T-helper 2 cell treated with Interferon-gamma antibody and Interleukin-4, amounts not matched to agents 5 μg/mL and 100 μg/mL, for 36 hours (primary cell): ENCODE results near the gene CALM1.

ENCODE experiments used
- DNase-seq: peaks from one replicate; pipeline ENCODE4 v3.0.0; 2021; ENCODE audit warnings: low spot score
- H3K27ac Mint-ChIP-seq: one replicate; pipeline ENCODE4 v1.8.0; 2021; ENCODE audit warnings: mild to moderate bottlenecking, mixed read lengths
- H3K27me3 Mint-ChIP-seq: one replicate; pipeline ENCODE4 v1.8.0; 2021; ENCODE audit warnings: low read depth, mixed read lengths
- H3K36me3 Mint-ChIP-seq: one replicate; pipeline ENCODE4 v1.8.0; 2021; ENCODE audit warnings: low read depth, mixed read lengths
- H3K4me1 Mint-ChIP-seq: one replicate; pipeline ENCODE4 v1.8.0; 2021; ENCODE audit warnings: low read depth, mixed read lengths
- H3K4me3 Mint-ChIP-seq: one replicate; pipeline ENCODE4 v1.8.0; 2022; ENCODE audit warnings: mild to moderate bottlenecking, moderate library complexity, mixed read lengths
- H3K9me3 Mint-ChIP-seq: one replicate; pipeline ENCODE4 v1.8.0; 2021; ENCODE audit warnings: mixed read lengths

The CALM1 gene

DNA sequence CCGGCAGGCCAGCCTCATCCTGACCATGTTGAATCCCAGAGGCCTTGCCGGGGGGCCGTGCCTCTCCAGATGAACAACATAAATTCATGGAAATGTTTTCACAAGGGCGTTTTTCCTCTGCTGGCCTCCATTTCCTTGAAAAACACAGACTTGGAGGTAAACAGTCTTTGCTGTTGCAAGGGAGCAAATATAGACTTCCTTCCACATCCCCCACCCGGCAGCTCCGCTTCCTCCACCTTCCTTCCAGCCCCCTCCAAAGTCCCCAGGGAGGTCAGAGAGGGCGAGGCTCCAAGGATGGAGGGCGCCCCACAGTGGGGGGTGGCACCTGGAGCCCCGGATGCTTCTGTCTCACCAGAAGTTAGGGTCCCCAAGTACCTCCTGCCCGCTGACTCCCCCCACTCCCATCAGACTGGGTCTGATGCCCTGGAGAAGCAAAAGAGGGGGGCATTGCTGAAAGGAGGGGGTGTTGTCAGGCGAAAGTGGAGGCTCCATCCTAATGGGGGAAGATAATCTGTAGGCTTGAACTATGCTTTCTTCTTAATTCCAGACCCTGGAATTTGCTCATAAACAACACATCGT, 31.1 kb downstream of the CALM1 start:
- Mint-ChIP-seq H3K4me3 (no peak overlapping the region), H3K9me3 (no peaks in the 10 kb centered on the region), H3K36me3 (no peaks in the 10 kb centered on the region), H3K4me1 (no peaks in the 10 kb centered on the region), H3K27ac (no peak overlapping the region), H3K27me3 (no peaks in the 10 kb centered on the region)
- no peak for DNase-seq

DNA sequence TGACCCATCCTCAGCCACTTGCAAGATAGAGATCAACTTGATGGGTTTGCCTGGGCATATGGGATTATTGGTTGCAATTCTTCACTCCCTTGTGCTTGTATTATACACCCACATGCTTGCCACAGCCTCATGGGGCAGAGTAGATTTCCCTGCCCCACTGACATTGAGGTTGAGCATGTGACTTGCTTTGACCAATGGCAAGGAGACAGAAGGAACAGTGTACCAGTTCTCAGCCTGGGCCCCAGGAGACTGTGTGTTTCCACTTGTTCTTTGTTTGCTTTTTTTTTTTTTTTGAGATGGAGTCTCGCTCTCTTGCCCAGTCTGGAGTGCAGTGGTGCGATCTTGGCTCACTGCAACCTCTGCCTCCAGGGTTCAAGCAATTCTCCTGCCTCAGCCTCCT, 31.8 kb downstream of the CALM1 start:
- no peak for DNase-seq
- H3K9me3 Mint-ChIP-seq: no peaks in the 10 kb centered on the region
- H3K4me1 Mint-ChIP-seq: no peaks in the 10 kb centered on the region
- no peaks in the 10 kb centered on the region for H3K36me3 Mint-ChIP-seq
- no peaks in the 10 kb centered on the region for H3K27me3 Mint-ChIP-seq
- H3K4me3 Mint-ChIP-seq: no peak overlapping the region
- H3K27ac Mint-ChIP-seq: no peak overlapping the region

DNA sequence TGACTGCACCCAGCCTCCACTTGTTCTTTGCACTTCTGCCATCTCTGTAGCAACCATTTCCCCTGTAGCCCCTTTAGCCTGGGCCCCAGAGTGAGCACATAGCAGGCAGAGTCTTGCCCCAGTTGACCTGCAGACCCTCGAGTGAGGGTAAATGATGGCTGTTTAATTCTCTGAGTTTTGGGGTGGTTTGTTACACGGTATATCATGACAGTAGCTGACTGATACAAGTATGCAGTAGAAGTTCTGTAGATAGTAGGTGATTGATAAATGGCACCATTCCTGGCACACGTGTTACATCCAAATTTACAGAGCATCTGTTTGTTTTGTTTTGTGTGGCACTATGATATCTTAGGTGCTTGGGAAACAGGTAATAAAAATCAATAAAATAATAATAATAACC, 32.4 kb downstream of the CALM1 start:
- Mint-ChIP-seq H3K4me3 (no peak overlapping the region), H3K27ac (no peak overlapping the region), H3K36me3 (no peaks in the 10 kb centered on the region), H3K27me3 (no peaks in the 10 kb centered on the region), H3K9me3 (no peaks in the 10 kb centered on the region), H3K4me1 (no peaks in the 10 kb centered on the region)
- DNase-seq: no peak

DNA sequence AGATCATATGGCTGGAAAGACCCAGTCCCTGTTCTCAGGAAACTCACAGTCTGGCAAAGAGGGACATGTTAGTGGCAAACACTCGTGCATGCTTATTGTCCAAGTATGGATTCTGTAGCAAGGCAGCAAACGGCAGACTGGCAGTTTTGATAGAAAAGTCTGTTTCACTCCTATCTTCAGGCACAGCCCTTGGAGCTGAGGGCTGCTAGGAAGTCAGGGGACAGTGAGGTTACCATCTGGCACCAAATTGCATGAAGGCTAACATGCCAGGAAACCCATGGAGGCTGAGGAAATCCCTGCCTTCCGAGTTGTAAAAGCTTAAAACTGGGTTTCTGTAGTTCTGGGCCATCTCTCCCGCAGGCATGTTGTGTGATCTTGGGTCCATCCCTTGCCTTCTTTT, 32.9 kb downstream of the CALM1 start:
- Mint-ChIP-seq H3K4me3 (no peak overlapping the region), H3K36me3 (no peaks in the 10 kb centered on the region), H3K27me3 (no peaks in the 10 kb centered on the region), H3K9me3 (no peaks in the 10 kb centered on the region), H3K27ac (no peak overlapping the region), H3K4me1 (no peaks in the 10 kb centered on the region)
- DNase-seq: no peak

DNA sequence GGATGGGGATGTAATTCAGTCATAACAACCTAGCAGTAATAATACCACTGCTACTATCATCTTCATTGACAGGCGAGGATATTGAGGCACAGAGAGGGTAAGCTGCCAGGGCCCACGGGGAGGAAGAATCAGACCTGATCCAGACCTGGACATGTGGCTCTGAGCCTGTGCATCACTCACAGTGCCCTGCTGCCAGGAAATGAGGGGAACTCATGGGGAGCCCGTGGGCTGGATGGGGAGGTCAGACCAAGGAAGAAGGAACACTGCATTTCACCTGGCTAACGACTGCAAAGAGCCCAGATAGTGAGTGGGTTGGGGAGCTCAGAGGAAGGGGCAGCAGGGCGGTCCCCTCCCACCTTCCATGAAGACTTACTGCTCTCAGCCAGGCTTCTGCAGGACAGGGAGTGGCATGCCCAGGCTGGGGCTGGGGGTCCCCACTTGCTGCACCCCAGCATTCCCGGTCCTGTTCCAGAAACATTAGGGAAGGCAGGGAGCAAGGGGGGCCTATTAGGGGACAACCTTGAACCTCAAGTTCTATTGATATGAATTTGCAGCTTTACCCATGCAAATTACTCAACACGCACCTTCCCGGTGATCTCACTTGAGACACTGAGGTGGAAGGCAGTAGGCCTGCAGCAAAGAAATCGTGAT, 37.7 kb downstream of the CALM1 start:
- Mint-ChIP-seq H3K36me3 (no peaks in the 10 kb centered on the region), H3K4me1 (no peaks in the 10 kb centered on the region), H3K9me3 (no peaks in the 10 kb centered on the region), H3K4me3 (no peak overlapping the region), H3K27ac (no peak overlapping the region), H3K27me3 (no peaks in the 10 kb centered on the region)
- no peak for DNase-seq

DNA sequence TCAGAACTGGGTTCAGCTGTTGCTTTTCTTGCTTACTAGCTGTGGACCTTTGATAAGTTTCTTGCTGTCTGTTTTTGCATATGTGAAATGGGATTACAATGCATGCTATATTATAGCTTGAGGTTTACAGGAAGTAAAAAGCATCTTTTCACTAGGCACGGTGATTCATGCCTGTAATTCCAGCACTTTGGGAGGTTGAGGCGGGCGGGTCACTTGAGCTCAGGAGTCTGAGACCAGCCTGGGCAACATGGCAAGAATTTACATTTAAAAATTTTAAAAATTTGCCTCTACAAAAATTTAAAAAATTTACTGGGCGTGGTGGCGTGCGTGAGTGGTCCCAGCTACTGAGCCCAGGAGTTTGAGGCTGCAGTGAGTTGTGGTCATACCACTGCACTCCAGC, 42.0 kb downstream of the CALM1 start:
- no peaks in the 10 kb centered on the region for H3K4me1 Mint-ChIP-seq
- no peaks in the 10 kb centered on the region for H3K9me3 Mint-ChIP-seq
- H3K36me3 Mint-ChIP-seq: no peaks in the 10 kb centered on the region

DNA sequence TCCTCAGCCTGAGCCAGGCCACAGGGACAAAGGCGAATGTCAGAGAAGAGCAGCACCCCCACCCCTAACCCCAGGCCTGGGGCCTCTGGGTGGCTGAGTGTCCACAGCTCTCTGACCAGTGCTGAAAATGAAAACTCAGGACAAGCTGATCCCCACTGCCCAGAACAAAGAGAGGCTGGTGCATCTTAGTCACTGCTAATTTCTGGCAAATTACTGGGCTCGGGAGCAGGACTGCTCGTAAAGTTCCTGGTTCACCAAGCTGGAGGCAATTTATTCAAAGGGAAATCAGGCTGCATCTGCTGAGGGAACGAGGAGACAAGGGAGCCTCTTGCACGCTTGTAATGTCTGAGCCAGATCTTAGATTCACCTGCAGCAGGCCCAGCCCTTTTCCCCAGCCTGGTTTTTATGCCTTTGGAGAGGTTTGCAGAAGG, 43.2 kb downstream of the CALM1 start:
- no peaks in the 10 kb centered on the region for H3K36me3 Mint-ChIP-seq
- peaks cover 3% of the 10 kb centered on the region for H3K27me3 Mint-ChIP-seq
- no peak overlapping the region for H3K27ac Mint-ChIP-seq
- no peaks in the 10 kb centered on the region for H3K9me3 Mint-ChIP-seq
- no peak for DNase-seq
- H3K4me3 Mint-ChIP-seq: no peak overlapping the region
- H3K4me1 Mint-ChIP-seq: no peaks in the 10 kb centered on the region

More for the DNA sequence above, 42.0 kb downstream of the CALM1 start:
- no peak for DNase-seq
- Mint-ChIP-seq H3K27ac (no peak overlapping the region), H3K4me3 (no peak overlapping the region), H3K27me3 (peaks cover 3% of the 10 kb centered on the region)

DNA sequence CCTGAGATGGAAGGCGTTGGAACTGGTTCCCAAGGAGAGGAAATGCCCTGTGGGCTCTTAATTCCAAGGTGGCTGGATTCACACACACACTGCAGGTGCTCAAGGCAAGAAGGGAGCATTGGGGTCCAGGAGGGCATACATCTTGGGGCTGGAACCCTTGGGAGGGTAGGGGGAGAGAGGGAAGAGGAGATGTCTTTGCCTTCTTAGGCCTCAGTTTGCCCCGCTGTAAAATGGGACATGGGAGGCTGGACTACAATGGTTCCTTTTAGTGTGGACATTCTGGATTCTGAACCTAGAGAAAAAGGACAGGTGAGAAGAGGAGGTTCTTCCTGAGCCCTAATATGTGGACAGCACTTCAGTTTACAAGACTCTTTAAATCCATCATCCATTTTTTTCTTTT, 43.8 kb downstream of the CALM1 start:
- Mint-ChIP-seq H3K4me1 (no peaks in the 10 kb centered on the region), H3K27ac (no peak overlapping the region), H3K9me3 (no peaks in the 10 kb centered on the region), H3K27me3 (peaks cover 3% of the 10 kb centered on the region), H3K36me3 (no peaks in the 10 kb centered on the region), H3K4me3 (no peak overlapping the region)
- no peak for DNase-seq

DNA sequence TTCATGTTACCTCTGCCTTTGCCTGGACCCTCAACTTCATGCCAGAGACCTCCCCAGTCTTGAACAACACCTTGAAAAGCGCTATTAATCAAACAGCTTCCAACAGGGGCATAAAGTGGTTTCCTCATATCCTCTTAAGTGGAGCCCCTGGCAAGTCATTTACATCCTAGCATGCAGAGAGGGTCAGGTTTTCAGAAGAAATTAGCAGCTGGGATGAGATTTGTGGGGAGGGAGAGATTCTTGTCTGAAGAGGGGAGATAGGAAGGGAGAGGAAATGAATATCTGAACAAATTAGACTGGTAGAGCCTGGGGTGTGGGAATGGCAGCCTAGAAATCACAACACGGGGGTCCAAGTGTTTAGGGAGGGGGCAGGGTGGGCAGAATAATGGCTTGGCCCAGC, 45.6 kb downstream of the CALM1 start:
- no peaks in the 10 kb centered on the region for H3K4me1 Mint-ChIP-seq
- no peaks in the 10 kb centered on the region for H3K9me3 Mint-ChIP-seq
- DNase-seq: no peak
- no peak overlapping the region for H3K4me3 Mint-ChIP-seq
- H3K27me3 Mint-ChIP-seq: peaks cover 3% of the 10 kb centered on the region
- H3K36me3 Mint-ChIP-seq: no peaks in the 10 kb centered on the region
- no peak overlapping the region for H3K27ac Mint-ChIP-seq

DNA sequence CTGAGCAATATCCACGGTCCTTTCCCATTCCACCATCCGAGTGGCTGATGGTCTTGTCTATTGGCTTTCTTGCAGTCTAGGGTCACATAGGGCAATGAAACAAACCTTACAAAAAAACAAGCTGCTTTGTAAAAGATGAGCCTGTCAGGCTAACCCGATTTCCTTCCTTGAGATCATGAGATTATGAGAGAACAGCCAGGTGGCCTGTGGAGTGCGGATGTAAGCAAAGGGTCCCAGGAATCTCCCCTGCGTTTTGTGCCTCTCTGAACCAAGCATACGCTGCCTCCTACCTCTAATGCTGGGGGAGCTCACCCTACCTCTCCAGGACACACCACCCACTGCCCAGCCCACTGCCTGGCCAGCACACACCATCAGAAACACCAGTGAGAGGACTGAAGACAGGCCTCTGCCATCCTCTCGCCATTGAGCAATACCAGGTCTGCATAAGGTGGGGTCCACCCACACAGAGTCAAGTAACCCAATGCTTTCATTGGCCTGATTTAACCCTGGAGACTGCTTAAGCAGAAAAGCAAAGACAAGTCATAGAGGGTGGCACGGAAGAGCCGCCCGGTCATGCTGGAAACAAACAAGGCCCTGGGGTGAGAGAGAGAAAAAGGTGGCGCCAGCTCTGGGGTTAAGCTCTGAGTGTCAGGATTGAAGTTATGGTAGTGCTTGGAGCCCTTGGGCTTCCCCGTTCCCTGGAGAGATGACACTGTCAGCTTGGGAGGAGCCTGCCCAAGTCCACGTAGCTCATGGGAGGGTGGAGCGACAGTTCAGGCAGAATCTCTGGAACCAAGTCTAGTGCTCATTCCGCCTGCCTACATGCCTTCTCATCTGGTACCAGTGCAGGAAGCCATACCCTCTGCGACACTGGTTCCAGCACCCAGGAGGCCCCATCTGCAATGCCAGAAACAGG, 46.6 kb downstream of the CALM1 start:
- Mint-ChIP-seq H3K9me3 (no peaks in the 10 kb centered on the region), H3K4me3 (no peak overlapping the region), H3K36me3 (no peaks in the 10 kb centered on the region), H3K4me1 (no peaks in the 10 kb centered on the region), H3K27ac (no peak overlapping the region), H3K27me3 (peaks cover 3% of the 10 kb centered on the region)
- no peak for DNase-seq

DNA sequence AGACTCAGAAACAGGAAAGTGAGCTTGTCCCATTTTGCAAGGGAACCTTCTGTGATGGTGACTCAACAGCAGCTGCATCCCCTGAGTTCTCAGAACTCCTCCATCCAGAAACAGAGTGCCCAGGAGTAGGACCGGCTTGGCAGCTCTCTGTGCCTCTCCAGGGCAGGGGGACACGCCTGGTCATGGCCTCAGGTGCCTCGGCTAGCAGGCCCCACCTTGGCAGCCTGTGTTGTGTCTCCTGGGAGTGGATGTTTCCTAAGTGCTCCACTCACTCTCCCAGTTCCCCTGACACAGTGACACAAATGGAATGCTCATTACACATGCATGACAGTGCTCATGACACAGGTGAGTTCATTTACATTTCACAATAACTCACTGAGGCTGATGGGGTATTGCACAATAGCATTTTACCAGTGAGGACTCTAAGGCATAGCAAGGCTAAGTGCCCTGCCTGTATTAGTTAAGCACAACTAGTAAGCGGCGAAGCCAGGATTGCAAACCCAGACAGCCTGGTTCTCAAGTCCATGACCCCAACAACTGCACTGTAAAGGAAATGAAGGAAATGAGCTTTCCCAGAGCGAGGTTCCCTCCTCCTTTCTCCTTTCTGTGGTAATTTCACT, 47.4 kb downstream of the CALM1 start:
- H3K9me3 Mint-ChIP-seq: no peaks in the 10 kb centered on the region
- no peak overlapping the region for H3K4me3 Mint-ChIP-seq
- H3K4me1 Mint-ChIP-seq: no peaks in the 10 kb centered on the region

DNA sequence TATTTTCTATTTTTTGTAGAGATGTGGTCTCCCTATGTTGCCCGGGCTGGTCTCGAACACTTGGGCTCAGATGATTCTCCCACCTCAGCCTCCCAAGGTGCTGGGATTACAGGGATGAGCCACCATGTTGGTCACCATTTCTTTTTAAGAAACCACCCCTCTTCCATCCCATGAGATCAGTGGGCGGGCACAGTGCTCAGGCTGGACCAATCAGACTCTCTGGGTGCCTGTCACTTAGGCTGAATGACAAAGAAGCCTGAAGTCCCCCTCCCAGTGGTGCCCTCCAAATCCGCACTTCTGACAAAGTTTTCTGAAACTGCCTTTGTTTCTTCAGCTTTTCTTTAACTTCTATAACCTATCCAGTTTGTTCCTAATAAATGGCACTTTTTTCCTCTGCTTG, 48.2 kb downstream of the CALM1 start:
- Mint-ChIP-seq H3K4me1 (no peaks in the 10 kb centered on the region), H3K4me3 (no peak overlapping the region), H3K36me3 (no peaks in the 10 kb centered on the region), H3K9me3 (no peaks in the 10 kb centered on the region), H3K27ac (no peak overlapping the region), H3K27me3 (peaks cover 3% of the 10 kb centered on the region)
- no peak for DNase-seq

More for the DNA sequence above, 47.4 kb downstream of the CALM1 start:
- no peak overlapping the region for H3K27ac Mint-ChIP-seq
- no peaks in the 10 kb centered on the region for H3K36me3 Mint-ChIP-seq
- H3K27me3 Mint-ChIP-seq: peaks cover 3% of the 10 kb centered on the region
- no peak for DNase-seq

DNA sequence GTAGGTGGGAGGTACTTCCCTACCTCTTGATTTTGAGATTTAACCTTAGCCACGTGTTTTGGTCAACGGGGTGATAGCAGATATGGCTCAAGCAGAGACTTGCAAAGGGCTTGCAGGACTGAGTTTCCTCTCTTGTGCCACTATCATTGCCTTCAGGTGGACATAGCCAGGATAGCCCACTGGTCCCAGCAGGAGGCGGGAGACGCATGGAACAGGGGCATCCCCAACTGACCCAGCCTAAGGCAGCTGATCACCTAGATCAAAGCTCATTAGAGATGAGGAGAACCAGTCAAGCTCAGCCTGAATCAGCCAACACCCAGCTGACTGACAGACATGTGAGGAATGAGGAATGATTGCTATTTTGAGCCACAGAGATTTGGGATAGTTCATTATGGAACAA, 49.6 kb downstream of the CALM1 start:
- Mint-ChIP-seq H3K27me3 (peaks cover 3% of the 10 kb centered on the region), H3K27ac (no peak overlapping the region), H3K9me3 (no peaks in the 10 kb centered on the region), H3K36me3 (no peaks in the 10 kb centered on the region), H3K4me3 (no peak overlapping the region), H3K4me1 (no peaks in the 10 kb centered on the region)
- no peak for DNase-seq
